LNCAP (cell line): ENCODE measurements around the gene SKAP1.

ENCODE experiments used
- TF ChIP-seq, protein P1 (sequence below): fragments of 450-650 bp; IDR thresholded peaks from 2 replicates; pipeline ENCODE4 v1.5.1; 2017; ENCODE audit warnings: mild to moderate bottlenecking

Gene SKAP1

GRCh38 chr17:48155889-48156611 lies 274.0 kb downstream of the SKAP1 start:
- TF ChIP-seq, protein P1, sequence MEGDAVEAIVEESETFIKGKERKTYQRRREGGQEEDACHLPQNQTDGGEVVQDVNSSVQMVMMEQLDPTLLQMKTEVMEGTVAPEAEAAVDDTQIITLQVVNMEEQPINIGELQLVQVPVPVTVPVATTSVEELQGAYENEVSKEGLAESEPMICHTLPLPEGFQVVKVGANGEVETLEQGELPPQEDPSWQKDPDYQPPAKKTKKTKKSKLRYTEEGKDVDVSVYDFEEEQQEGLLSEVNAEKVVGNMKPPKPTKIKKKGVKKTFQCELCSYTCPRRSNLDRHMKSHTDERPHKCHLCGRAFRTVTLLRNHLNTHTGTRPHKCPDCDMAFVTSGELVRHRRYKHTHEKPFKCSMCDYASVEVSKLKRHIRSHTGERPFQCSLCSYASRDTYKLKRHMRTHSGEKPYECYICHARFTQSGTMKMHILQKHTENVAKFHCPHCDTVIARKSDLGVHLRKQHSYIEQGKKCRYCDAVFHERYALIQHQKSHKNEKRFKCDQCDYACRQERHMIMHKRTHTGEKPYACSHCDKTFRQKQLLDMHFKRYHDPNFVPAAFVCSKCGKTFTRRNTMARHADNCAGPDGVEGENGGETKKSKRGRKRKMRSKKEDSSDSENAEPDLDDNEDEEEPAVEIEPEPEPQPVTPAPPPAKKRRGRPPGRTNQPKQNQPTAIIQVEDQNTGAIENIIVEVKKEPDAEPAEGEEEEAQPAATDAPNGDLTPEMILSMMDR: no peak

DNA sequence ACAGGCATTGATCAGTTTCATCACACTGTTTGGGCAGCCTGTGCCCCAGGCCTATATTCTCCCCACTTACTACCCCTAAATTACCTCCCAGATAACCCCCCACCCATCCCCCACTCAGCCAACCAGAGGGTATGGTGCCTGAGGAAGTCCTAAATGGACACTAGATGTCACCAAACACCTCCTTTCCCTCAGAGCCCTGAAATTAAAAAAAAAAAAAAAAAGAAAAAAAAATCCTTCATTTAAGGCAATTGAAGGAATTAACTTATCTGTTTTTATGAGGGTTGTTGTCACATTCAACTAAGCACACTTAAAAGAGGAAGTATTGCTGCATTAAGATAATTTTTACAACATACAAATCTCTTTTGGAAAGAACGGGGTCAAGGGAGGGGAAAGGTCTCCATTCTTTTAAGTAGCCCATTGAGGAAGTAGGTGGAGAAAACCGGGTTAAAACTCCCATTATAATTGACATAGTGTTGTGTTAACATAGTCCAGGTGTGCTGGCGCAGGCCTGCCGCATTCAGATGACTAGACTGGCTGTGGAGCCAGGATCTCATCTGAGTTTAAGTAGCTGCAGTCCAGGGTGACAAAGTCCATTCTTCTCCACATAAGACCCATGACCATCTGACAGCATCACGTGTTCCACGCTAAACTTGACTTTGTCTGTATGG lies 276.2 kb downstream of the SKAP1 start:
- TF ChIP-seq, protein P1: peak; percentile 67; the same call in 1 of the 2 replicates

DNA sequence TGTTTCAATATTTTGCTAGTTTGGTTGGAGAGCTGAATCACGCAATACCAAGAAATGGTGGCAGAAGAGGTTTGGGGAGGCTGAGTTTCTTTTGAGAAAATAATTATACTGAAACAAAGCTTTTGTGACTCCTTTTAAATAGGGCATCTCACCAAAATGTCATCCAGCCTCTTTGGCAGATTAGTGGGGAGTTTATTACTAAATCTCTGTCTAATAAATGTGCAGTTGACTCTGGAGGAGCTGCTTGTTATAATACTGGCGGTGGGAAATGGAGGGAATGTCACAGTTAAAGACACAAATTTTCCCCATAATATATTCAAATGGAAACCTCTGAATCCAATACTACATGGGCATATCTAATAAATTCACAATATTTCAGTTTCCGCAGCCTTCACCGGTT lies 277.7 kb downstream of the SKAP1 start:
- TF ChIP-seq, protein P1: no peak

- TF ChIP-seq, protein P1: no peak
Observed at GRCh38 chr17:48151220-48151619, 278.8 kb downstream of the SKAP1 start.

DNA sequence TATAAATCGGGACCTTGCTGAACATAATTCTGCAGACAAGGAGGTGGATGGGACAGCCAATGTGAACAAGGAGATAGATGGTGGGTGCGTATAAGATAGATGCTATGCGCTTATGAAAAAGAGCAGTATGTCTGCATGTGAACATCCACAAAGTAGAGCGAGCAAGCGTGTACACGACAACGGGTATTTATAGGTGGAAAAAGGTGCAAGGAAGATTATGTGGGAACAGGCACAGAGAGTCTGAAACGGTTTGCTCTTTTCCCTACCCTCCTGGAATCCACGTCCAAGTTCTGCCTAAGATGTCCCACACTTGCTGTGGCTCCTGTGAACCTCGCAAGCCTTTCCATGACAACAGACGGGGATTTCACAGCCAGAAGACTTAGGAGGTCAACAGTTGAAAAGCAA lies 279.4 kb downstream of the SKAP1 start:
- TF ChIP-seq, protein P1: no peak

DNA sequence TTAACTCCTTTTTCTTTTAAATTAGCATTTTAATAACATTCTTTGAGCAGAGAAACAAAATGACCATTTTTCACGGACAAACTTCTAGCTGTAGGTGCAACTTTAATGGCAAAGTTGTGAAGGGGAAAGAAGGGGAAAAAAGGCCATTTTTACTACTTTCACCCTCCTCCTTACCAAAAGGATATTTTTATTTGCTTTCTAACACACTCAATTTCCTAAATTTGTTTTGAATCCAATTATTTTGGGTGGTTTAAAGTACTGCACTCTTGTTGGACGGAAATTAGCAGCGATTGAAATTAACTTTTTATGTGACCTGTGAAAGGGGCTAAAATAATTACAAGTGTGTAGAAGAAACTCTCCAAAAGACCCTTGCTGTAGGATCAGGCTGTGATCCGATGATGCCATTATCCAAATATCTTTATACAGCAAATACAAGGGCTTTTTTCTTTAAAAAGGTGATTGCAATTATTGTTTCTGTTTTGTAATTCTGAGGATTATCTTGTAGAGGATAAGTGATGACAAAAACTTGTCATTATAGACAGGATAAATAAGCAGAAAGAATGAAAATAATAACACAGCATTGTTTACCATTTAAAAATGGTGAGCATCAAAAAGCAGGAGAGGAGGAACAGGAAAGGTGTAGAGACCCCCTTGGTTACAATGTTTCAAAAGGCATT lies 280.1 kb downstream of the SKAP1 start:
- TF ChIP-seq, protein P1: no peak

GRCh38 chr17:48148854-48149786 lies 280.9 kb downstream of the SKAP1 start:
- TF ChIP-seq, protein P1: no peak
